Measurements from ENCODE around the gene CRISPLD2.
A peak's percentile ranks its signal among the peaks of the same experiment; 100 is the strongest.

Gene CRISPLD2

GRCh38 chr16:84884246-84884595, 64.4 kb downstream of the CRISPLD2 start:
- no peaks in the 10 kb centered on the region for H3K9me3 ChIP-seq (ENCODE audit: insufficient read depth, low read depth, low read length)
- H3K27me3 ChIP-seq (ENCODE audit: insufficient read depth, low read length), result no peaks in the 10 kb centered on the region
- peaks cover 19% of the 10 kb centered on the region; the same call in 1 of the 2 replicates for H3K4me1 ChIP-seq (ENCODE audit: insufficient read depth, low read length)
- H3K4me3 ChIP-seq (ENCODE audit: low read length), result no peak overlapping the region
- no peaks in the 10 kb centered on the region for H3K36me3 ChIP-seq (ENCODE audit: insufficient read depth, low read depth, low read length)
- no peak overlapping the region for H3K9ac ChIP-seq (ENCODE audit: low read depth, low read length)
- H3K27ac ChIP-seq (ENCODE audit: low read length), result no peak overlapping the region

- Histone ChIP-seq H3K9ac (ENCODE audit: low read depth, low read length) (peak overlapping the region; percentile 33; the same call in 1 of the 2 replicates), H3K9me3 (ENCODE audit: insufficient read depth, low read depth, low read length) (no peaks in the 10 kb centered on the region), H3K4me3 (ENCODE audit: low read length) (no peak overlapping the region), H3K27me3 (ENCODE audit: insufficient read depth, low read length) (no peaks in the 10 kb centered on the region), H3K36me3 (ENCODE audit: insufficient read depth, low read depth, low read length) (no peaks in the 10 kb centered on the region), H3K4me1 (ENCODE audit: insufficient read depth, low read length) (peaks cover 19% of the 10 kb centered on the region; the same call in 1 of the 2 replicates), H3K27ac (ENCODE audit: low read length) (no peak overlapping the region)
Observed at GRCh38 chr16:84884596-84885341, 65.0 kb downstream of the CRISPLD2 start.

- no peaks in the 10 kb centered on the region for H3K9me3 ChIP-seq (ENCODE audit: insufficient read depth, low read depth, low read length)
- no peak overlapping the region for H3K4me3 ChIP-seq (ENCODE audit: low read length)
- peaks cover 19% of the 10 kb centered on the region; the same call in 1 of the 2 replicates for H3K4me1 ChIP-seq (ENCODE audit: insufficient read depth, low read length)
- peak overlapping the region; percentile 33; the same call in 1 of the 2 replicates for H3K9ac ChIP-seq (ENCODE audit: low read depth, low read length)
- no peak overlapping the region for H3K27ac ChIP-seq (ENCODE audit: low read length)
- H3K27me3 ChIP-seq (ENCODE audit: insufficient read depth, low read length), result no peaks in the 10 kb centered on the region
- H3K36me3 ChIP-seq (ENCODE audit: insufficient read depth, low read depth, low read length), result no peaks in the 10 kb centered on the region
Observed at GRCh38 chr16:84885342-84885910, 65.6 kb downstream of the CRISPLD2 start.

DNA sequence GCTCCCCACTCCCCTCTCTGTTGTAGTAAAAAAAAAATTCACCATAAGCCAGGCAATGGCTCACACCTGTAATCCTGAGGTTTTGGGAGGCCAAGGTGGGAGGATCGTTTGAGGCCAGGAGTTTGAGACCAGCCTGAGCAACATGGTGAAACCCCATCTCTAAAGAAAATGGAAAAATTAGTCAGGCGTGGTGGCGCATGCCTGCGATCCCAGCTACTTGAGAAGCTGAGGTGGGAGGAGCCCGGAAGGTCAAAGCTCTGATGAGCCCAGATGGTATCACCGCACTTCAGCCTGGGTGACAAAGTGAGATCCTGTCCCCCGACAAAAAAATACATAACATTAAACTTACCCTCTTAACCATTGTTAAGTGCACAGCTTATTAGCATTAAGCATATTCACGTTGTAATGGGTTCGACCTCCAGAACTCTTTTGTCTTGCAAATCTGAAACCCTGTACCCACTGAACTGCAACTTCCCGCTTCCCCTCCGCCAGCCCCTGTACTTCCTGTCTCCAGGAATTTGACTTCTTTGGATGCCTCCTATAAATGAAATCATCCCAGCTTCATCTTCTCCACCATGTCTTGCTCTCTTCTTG, 66.8 kb downstream of the CRISPLD2 start:
- Histone ChIP-seq H3K27me3 (ENCODE audit: insufficient read depth, low read length) (no peaks in the 10 kb centered on the region), H3K9ac (ENCODE audit: low read depth, low read length) (no peak overlapping the region), H3K36me3 (ENCODE audit: insufficient read depth, low read depth, low read length) (no peaks in the 10 kb centered on the region), H3K4me1 (ENCODE audit: insufficient read depth, low read length) (peaks cover 19% of the 10 kb centered on the region; the same call in 1 of the 2 replicates), H3K9me3 (ENCODE audit: insufficient read depth, low read depth, low read length) (no peaks in the 10 kb centered on the region), H3K27ac (ENCODE audit: low read length) (no peak overlapping the region), H3K4me3 (ENCODE audit: low read length) (no peak overlapping the region)

GRCh38 chr16:84887207-84887606, 67.4 kb downstream of the CRISPLD2 start:
- Histone ChIP-seq H3K9ac (ENCODE audit: low read depth, low read length) (no peak overlapping the region), H3K4me1 (ENCODE audit: insufficient read depth, low read length) (peaks cover 19% of the 10 kb centered on the region; the same call in 1 of the 2 replicates), H3K36me3 (ENCODE audit: insufficient read depth, low read depth, low read length) (no peaks in the 10 kb centered on the region), H3K27me3 (ENCODE audit: insufficient read depth, low read length) (no peaks in the 10 kb centered on the region), H3K9me3 (ENCODE audit: insufficient read depth, low read depth, low read length) (no peaks in the 10 kb centered on the region), H3K27ac (ENCODE audit: low read length) (no peak overlapping the region), H3K4me3 (ENCODE audit: low read length) (no peak overlapping the region)

DNA sequence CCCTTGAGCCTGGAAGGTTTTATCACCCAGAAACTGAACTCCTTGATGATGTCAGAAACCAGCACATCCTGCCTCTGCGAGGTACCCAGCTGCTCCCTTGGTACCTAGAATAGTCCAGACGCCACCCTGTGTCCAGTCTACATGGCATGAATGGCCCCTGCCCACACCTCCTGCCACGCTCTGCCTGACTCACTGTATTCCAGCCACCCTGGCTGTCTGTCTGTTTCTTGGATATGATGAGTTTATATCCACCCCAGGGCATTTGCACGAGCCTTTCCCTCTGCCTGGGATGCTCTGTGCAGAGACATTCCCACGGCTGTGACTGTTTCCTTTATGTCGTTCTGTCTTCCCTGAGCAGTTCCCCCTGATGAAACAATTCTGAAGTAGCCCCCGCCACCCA, 68.7 kb downstream of the CRISPLD2 start:
- Histone ChIP-seq H3K36me3 (ENCODE audit: insufficient read depth, low read depth, low read length) (no peaks in the 10 kb centered on the region), H3K4me1 (ENCODE audit: insufficient read depth, low read length) (peaks cover 19% of the 10 kb centered on the region; the same call in 1 of the 2 replicates)

GRCh38 chr16:84889066-84889465, 69.3 kb downstream of the CRISPLD2 start:
- H3K9me3 ChIP-seq (ENCODE audit: insufficient read depth, low read depth, low read length), result no peaks in the 10 kb centered on the region
- no peak overlapping the region for H3K9ac ChIP-seq (ENCODE audit: low read depth, low read length)
- H3K36me3 ChIP-seq (ENCODE audit: insufficient read depth, low read depth, low read length), result no peaks in the 10 kb centered on the region
- no peak overlapping the region for H3K27ac ChIP-seq (ENCODE audit: low read length)
- peaks cover 19% of the 10 kb centered on the region; the same call in 1 of the 2 replicates for H3K4me1 ChIP-seq (ENCODE audit: insufficient read depth, low read length)
- no peak overlapping the region for H3K4me3 ChIP-seq (ENCODE audit: low read length)
- no peaks in the 10 kb centered on the region for H3K27me3 ChIP-seq (ENCODE audit: insufficient read depth, low read length)

More for the DNA sequence above, 68.7 kb downstream of the CRISPLD2 start:
- no peaks in the 10 kb centered on the region for H3K9me3 ChIP-seq (ENCODE audit: insufficient read depth, low read depth, low read length)
- H3K4me3 ChIP-seq (ENCODE audit: low read length), result no peak overlapping the region
- no peak overlapping the region for H3K9ac ChIP-seq (ENCODE audit: low read depth, low read length)
- no peaks in the 10 kb centered on the region for H3K27me3 ChIP-seq (ENCODE audit: insufficient read depth, low read length)
- no peak overlapping the region for H3K27ac ChIP-seq (ENCODE audit: low read length)

- Histone ChIP-seq H3K4me3 (ENCODE audit: low read length) (no peak overlapping the region), H3K27me3 (ENCODE audit: insufficient read depth, low read length) (no peaks in the 10 kb centered on the region), H3K4me1 (ENCODE audit: insufficient read depth, low read length) (peaks cover 8% of the 10 kb centered on the region; the same call in 1 of the 2 replicates), H3K9me3 (ENCODE audit: insufficient read depth, low read depth, low read length) (no peaks in the 10 kb centered on the region), H3K27ac (ENCODE audit: low read length) (no peak overlapping the region), H3K36me3 (ENCODE audit: insufficient read depth, low read depth, low read length) (no peaks in the 10 kb centered on the region), H3K9ac (ENCODE audit: low read depth, low read length) (no peak overlapping the region)
Observed at GRCh38 chr16:84890427-84890826, 70.6 kb downstream of the CRISPLD2 start.

DNA sequence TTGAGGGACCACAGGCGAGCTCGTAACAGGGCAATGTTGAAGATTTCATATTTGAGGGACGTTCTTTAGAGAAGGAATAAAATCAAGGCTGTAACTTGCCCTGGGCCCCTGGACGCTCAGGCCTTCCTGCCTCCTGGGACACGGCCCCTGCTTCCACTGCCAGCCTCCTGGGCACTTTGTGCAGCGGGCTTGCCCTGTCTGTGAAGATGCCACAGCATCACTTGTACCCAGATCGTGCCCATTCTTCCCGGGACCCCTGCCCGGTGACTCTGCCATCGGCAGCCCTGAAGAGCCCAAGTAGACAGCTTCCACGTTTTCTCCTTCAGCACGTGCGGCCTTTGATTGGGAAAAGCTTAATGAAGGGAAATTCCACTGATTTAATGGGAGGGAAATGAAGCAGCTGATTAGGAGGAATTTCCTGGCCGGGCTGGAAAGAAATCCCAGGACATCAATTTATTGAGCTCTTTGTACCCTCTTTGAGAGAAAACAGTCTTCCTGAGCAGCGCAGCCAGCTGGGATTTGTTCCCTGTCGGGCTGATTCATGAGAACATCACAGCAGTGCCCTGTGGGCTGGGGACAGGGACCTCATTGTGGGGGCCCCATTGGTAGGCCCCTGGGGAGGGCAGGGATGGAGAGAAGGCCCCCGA, 71.5 kb downstream of the CRISPLD2 start:
- Histone ChIP-seq H3K4me1 (ENCODE audit: insufficient read depth, low read length) (peaks cover 6% of the 10 kb centered on the region; the same call in 1 of the 2 replicates), H3K9ac (ENCODE audit: low read depth, low read length) (no peak overlapping the region), H3K27ac (ENCODE audit: low read length) (no peak overlapping the region), H3K9me3 (ENCODE audit: insufficient read depth, low read depth, low read length) (no peaks in the 10 kb centered on the region), H3K4me3 (ENCODE audit: low read length) (no peak overlapping the region), H3K27me3 (ENCODE audit: insufficient read depth, low read length) (no peaks in the 10 kb centered on the region), H3K36me3 (ENCODE audit: insufficient read depth, low read depth, low read length) (no peaks in the 10 kb centered on the region)

GRCh38 chr16:84892097-84892496, 72.3 kb downstream of the CRISPLD2 start:
- Histone ChIP-seq H3K27me3 (ENCODE audit: insufficient read depth, low read length) (no peaks in the 10 kb centered on the region), H3K9ac (ENCODE audit: low read depth, low read length) (no peak overlapping the region), H3K9me3 (ENCODE audit: insufficient read depth, low read depth, low read length) (no peaks in the 10 kb centered on the region), H3K4me3 (ENCODE audit: low read length) (no peak overlapping the region), H3K27ac (ENCODE audit: low read length) (no peak overlapping the region), H3K36me3 (ENCODE audit: insufficient read depth, low read depth, low read length) (no peaks in the 10 kb centered on the region), H3K4me1 (ENCODE audit: insufficient read depth, low read length) (peaks cover 1% of the 10 kb centered on the region; the same call in 1 of the 2 replicates)

- Histone ChIP-seq H3K27me3 (ENCODE audit: insufficient read depth, low read length) (no peaks in the 10 kb centered on the region), H3K4me3 (ENCODE audit: low read length) (no peak overlapping the region), H3K36me3 (ENCODE audit: insufficient read depth, low read depth, low read length) (no peaks in the 10 kb centered on the region), H3K27ac (ENCODE audit: low read length) (no peak overlapping the region), H3K9me3 (ENCODE audit: insufficient read depth, low read depth, low read length) (no peaks in the 10 kb centered on the region), H3K4me1 (ENCODE audit: insufficient read depth, low read length) (no peaks in the 10 kb centered on the region), H3K9ac (ENCODE audit: low read depth, low read length) (no peak overlapping the region)
Observed at GRCh38 chr16:84893467-84893848, 73.7 kb downstream of the CRISPLD2 start.
